AG09319 (cell line): ENCODE data around the gene RFK.
"Not testable (repeated sequence)": the region's sequence is repeated elsewhere in the genome, so short reads cannot be mapped to it uniquely, and the experiment has no call there.

Source experiments
- DNase-seq: peaks from one replicate; pipeline ENCODE4 v3.0.0-alpha.2; 2010; ENCODE audit warnings: low read depth; ENCODE audit errors: extremely low read depth
- TF ChIP-seq, protein P1 (sequence below): IDR thresholded peaks from 2 replicates; pipeline ENCODE4 v1.5.1; 2011; ENCODE audit warnings: low read depth, mild to moderate bottlenecking, inconsistent platforms, low read length, moderate library complexity

Gene RFK

DNA sequence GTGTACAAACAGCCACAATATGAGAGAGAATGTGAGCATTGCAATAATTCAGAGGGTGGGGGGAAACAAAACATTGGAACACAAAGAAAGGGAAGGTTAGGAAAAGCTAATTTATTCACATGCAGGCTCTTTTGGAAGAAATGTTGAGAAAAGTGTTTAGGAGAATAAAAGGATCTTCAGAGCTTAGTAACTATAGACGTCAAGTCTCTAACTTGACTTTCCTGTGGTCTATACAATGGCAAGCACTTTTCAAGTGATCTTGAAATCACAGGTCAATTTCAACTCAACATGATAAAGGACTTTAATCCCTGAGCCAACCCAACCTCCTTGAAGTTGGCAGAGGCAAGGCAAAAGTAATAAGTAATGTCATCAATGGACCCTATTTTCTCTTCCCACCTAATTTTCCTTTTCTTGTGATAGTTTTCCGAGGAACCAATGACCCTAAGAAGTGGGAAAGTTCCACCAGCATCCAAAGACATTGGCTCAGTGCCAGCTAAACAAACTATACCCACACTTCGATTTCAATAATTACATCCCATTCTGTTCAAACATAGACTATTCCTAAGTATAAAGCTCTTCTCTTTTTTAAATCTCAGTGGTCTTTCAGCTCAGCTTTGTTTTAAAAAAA is 23.7 kb downstream of the RFK start:
- no peak for DNase-seq
- TF ChIP-seq, protein P1, sequence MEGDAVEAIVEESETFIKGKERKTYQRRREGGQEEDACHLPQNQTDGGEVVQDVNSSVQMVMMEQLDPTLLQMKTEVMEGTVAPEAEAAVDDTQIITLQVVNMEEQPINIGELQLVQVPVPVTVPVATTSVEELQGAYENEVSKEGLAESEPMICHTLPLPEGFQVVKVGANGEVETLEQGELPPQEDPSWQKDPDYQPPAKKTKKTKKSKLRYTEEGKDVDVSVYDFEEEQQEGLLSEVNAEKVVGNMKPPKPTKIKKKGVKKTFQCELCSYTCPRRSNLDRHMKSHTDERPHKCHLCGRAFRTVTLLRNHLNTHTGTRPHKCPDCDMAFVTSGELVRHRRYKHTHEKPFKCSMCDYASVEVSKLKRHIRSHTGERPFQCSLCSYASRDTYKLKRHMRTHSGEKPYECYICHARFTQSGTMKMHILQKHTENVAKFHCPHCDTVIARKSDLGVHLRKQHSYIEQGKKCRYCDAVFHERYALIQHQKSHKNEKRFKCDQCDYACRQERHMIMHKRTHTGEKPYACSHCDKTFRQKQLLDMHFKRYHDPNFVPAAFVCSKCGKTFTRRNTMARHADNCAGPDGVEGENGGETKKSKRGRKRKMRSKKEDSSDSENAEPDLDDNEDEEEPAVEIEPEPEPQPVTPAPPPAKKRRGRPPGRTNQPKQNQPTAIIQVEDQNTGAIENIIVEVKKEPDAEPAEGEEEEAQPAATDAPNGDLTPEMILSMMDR: no peak

DNA sequence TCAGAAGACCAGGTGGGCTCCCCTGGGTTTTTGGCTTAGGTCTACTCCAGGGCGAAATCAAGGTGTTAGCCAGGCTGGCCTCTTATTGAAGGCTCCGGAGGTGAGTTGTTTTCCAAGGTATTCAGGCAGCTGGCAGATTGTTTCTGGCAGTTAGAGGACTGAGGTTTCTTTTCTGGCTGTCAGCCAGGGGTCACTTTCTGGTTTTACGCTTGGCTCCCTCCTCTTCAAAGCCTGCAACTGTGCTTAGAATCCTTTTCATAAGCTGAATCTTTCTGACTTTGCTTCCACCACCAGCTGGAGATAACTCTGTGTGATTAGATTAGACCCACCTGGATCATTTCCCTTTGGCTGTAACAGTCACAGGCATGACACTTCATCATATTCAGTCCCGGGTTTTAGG is 24.6 kb downstream of the RFK start:
- TF ChIP-seq, protein P1: no peak
- DNase-seq: no peak

DNA sequence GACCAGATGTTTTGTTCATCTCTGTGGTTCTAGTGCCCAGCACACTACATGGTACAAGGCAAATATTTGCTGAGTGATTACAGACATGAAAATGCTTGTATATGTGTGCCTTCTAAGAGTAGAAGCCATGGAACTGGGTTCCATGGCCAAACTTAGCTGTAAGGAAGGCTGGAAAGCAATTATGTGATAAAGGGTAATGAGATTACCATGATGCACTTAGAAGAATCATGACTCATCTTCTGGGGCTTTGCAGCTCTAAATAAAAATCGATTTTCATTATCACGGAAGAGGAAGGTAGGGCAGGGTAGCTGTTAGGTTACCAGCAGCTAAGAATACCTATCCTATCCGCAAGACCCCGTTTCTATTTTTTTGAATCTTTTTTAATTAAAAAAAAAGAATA is 28.0 kb downstream of the RFK start:
- DNase-seq: no peak

DNA sequence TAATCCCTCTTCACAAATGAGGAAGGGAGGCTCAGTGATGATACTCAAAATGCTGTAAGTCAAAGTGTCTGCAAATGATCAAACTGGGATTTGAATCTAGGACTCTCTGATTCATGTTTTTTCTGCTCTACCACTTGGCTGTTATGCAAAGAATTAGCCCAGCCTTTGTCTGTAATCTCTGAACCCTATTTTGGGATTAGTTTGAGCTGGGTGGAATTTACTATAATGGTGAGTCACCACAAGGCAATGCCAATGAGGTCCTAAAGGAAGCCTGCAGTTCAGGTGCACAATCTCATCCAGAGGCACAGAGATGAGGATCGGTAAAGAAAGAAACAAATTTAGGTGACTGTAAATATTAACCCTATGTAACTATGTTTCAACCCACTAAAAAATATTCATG is 29.2 kb downstream of the RFK start:
- TF ChIP-seq, protein P1: no peak
- no peak for DNase-seq

More for the DNA sequence above, 28.0 kb downstream of the RFK start:
- TF ChIP-seq, protein P1: no peak

DNA sequence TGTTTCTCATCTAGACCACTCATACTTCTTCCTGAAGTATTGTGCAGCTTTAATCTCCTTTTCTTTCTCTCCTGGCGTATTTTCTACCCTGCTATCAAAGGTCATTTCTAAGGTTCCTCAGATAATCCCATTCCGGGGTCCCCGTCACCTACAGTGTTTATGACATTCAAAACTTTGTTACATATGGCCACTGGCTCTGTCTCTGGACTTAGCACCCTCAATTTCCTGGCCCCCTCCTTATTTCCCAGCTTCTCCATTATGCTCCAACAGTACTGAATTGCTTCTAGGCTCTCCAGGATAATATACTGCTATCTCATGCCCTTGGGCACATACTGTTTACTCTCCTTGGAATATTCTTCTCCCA is 31.2 kb downstream of the RFK start:
- TF ChIP-seq, protein P1: no peak
- no peak for DNase-seq

DNA sequence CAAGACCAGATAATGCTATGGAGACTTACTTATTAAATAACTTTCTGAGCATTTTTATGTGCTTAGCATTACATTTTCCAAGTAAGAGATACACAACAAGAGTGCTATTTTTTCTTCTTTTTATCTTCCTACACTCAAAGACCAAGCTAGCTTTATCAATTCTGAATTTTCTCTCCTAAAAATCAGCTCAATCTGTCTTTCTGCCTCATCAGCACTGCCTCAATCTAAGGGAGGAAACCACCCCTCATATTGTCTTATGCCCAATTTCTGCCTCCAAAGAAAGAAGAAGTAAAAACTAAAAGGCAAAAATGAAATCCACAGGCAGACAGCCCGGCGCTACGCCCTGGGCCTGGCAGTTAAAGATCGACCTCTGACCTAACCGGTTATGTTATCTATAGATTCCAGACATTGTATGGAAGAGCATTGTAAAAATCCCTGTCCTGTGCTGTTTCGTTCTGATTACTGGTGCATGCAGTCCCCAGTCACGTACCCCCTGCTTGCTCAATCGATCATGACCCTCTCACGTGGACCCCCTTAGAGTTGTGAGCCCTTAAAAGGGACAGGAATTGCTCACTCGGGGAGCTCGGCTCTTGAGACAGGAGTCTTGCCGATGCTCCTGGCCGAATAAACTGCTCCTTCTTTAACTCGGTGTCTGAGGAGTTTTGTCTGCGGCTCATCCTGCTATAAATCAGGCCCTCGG is 31.7 kb downstream of the RFK start:
- not testable (repeated sequence) for DNase-seq

DNA sequence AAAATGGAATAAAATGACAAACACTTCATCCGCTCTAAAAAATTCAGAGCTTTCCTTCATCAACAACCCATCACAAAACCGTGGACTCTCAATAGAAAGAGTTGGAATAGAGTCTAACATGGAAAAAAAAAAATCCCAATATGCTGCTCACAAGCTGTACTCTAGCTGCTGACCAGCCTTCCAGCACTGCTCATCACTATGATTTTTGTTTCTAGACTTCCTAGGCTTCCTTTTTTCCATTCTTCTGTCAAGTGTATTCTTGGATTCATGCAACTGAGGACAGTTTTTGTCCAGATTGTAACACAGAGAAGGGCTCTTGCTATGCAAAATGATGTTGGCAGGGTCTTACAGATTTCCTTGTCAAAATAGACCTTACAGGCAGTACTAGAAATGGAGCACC is 34.5 kb downstream of the RFK start:
- DNase-seq: no peak
- TF ChIP-seq, protein P1: no peak

DNA sequence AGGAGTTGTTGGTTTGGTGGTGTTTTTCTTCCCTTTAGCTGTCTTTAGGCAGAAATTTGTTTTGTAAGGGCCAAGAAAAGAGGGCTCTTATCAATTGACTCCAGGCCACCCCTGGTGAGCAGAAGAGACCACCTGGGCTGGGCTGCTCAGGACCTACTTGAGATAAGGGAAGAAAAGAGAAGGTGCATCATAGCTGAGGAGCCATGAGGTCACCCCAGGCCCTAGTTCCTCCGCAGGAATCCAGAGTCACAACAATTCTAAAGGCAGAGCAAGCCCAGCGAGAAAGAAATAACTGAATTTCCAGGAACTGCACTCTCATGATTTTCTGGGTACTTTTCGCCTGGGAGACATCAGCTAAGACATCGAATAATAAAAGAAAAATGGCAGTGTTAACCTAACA is 34.9 kb downstream of the RFK start:
- no peak for DNase-seq
- TF ChIP-seq, protein P1: no peak
